Neural progenitor cell (in vitro differentiated cells): ENCODE results near the gene MAP2K1. TPM values are rescaled to one million over a fixed set of nuclear protein-coding genes. Genes with fewer than 3 reads are reported as not detected.

Experiments used
- DNase-seq: peaks from one replicate; pipeline ENCODE4 v3.0.0-alpha.2; 2016; ENCODE audit warnings: low spot score
- H2AFZ ChIP-seq: fragments of 200-600 bp; sonication (generic); replicated peaks from 2 replicates; pipeline ENCODE4 v1.6.1; 2016; ENCODE audit warnings: antibody characterized with exemption
- H3F3A ChIP-seq: fragments of 200-600 bp; sonication (generic); 2 replicates; pipeline ENCODE4 v1.6.1; 2016; ENCODE audit warnings: antibody characterized with exemption, low read depth
- H3K27ac ChIP-seq: fragments of 200-600 bp; sonication (generic); 2 replicates; pipeline ENCODE4 v1.5.1; 2016; ENCODE audit warnings: mild to moderate bottlenecking
- H3K27me3 ChIP-seq: fragments of 200-600 bp; sonication (generic); 2 replicates; pipeline ENCODE4 v1.6.1; 2016; ENCODE audit warnings: mild to moderate bottlenecking, moderate library complexity
- H3K36me3 ChIP-seq: fragments of 200-600 bp; sonication (generic); 2 replicates; pipeline ENCODE4 v1.5.1; 2016
- H3K4me1 ChIP-seq: fragments of 200-600 bp; sonication (generic); 2 replicates; pipeline ENCODE4 v1.6.1; 2016; ENCODE audit warnings: mixed run types
- H3K4me2 ChIP-seq: fragments of 200-600 bp; sonication (generic); 2 replicates; pipeline ENCODE4 v1.6.1; 2016
- H3K4me3 ChIP-seq: fragments of 200-600 bp; sonication (generic); 2 replicates; pipeline ENCODE4 v1.5.1; 2016
- H3K79me2 ChIP-seq: fragments of 200-600 bp; sonication (generic); 2 replicates; pipeline ENCODE4 v1.6.1; 2016; ENCODE audit warnings: low read depth
- H3K9ac ChIP-seq: fragments of 200-600 bp; sonication (generic); 2 replicates; pipeline ENCODE4 v1.6.1; 2016
- H3K9me3 ChIP-seq: fragments of 200-600 bp; sonication (generic); 2 replicates; pipeline ENCODE4 v1.5.1; 2016; ENCODE audit warnings: low read depth
- H4K20me1 ChIP-seq: fragments of 200-600 bp; sonication (generic); 2 replicates; pipeline ENCODE4 v1.6.1; 2016; ENCODE audit warnings: low read depth
- H3K27ac Mint-ChIP-seq: 3 replicates; pipeline ENCODE4 v1.8.0; 2021; ENCODE audit warnings: mixed read lengths
- H3K27me3 Mint-ChIP-seq: 2 replicates; pipeline ENCODE4 v1.8.0; 2022; ENCODE audit warnings: low read depth, mild to moderate bottlenecking, inconsistent platforms, moderate library complexity, mixed read lengths; ENCODE audit not compliant: insufficient read depth
- H3K36me3 Mint-ChIP-seq: 3 replicates; pipeline ENCODE4 v1.8.0; 2021; ENCODE audit warnings: mixed read lengths
- H3K4me1 Mint-ChIP-seq: 3 replicates; pipeline ENCODE4 v1.8.0; 2021; ENCODE audit warnings: mixed read lengths
- H3K4me3 Mint-ChIP-seq: 3 replicates; pipeline ENCODE4 v1.8.0; 2021; ENCODE audit warnings: mild to moderate bottlenecking, moderate library complexity, mixed read lengths
- H3K9me3 Mint-ChIP-seq: 3 replicates; pipeline ENCODE4 v1.8.0; 2020; ENCODE audit warnings: mixed read lengths
- CTCF ChIP-seq: fragments of 200-600 bp; sonication (generic); IDR thresholded peaks from 2 replicates; pipeline ENCODE4 v1.5.1; 2017; ENCODE audit warnings: antibody characterized with exemption, mild to moderate bottlenecking
- EZH2 ChIP-seq: fragments of 200-600 bp; sonication (generic); IDR thresholded peaks from 2 replicates; pipeline ENCODE4 v1.6.1; 2017; ENCODE audit warnings: antibody characterized with exemption, mild to moderate bottlenecking, moderate library complexity
- EZH2phosphoT487 ChIP-seq: fragments of 200-600 bp; sonication (generic); IDR thresholded peaks from 2 replicates; pipeline ENCODE4 v1.6.1; 2017; ENCODE audit warnings: antibody characterized with exemption
- total RNA-seq: library from RNA; depleted of rRNA; stranded (reverse); fragments of >200 nt; gene quantifications from 2 replicates; pipeline ENCODE4 v1.2.3, GENCODE V29; 2015; ENCODE audit warnings: low replicate concordance

MAP2K1 gene
- total RNA-seq, 1 donor from 2014 or later = 55.2 TPM

GRCh38 chr15:66476535-66476934 is 89.8 kb downstream of the MAP2K1 start:
- Histone ChIP-seq H3K79me2 (peaks cover 10% of the 10 kb centered on the region), H3K4me1 (peaks cover 35% of the 10 kb centered on the region), H3F3A (peaks cover 13% of the 10 kb centered on the region), H4K20me1 (peaks cover 33% of the 10 kb centered on the region), H3K27ac (no peak overlapping the region), H2AFZ (no peak overlapping the region), H3K9ac (peak overlapping the region; percentile 32), H3K27me3 (no peaks in the 10 kb centered on the region), H3K9me3 (no peaks in the 10 kb centered on the region), H3K4me3 (no peak overlapping the region), H3K36me3 (no peaks in the 10 kb centered on the region), H3K4me2 (no peak overlapping the region)
- Mint-ChIP-seq H3K4me1 (peaks cover 24% of the 10 kb centered on the region), H3K27ac (peak overlapping the region; percentile 12), H3K4me3 (no peak overlapping the region), H3K36me3 (peaks cover 6% of the 10 kb centered on the region), H3K9me3 (no peaks in the 10 kb centered on the region), H3K27me3 (peaks cover 5% of the 10 kb centered on the region)
- TF ChIP-seq EZH2phosphoT487 (no peak), EZH2 (no peak), CTCF (no peak)
- DNase-seq = no peak

GRCh38 chr15:66477011-66477410 is 90.3 kb downstream of the MAP2K1 start:
- H3K36me3 Mint-ChIP-seq = peaks cover 10% of the 10 kb centered on the region
- peaks cover 10% of the 10 kb centered on the region for H3K79me2 ChIP-seq
- peaks cover 5% of the 10 kb centered on the region for H3K27me3 Mint-ChIP-seq
- no peak for DNase-seq
- H3F3A ChIP-seq = peaks cover 13% of the 10 kb centered on the region
- H4K20me1 ChIP-seq = peaks cover 33% of the 10 kb centered on the region
- H3K9me3 ChIP-seq = no peaks in the 10 kb centered on the region
- H2AFZ ChIP-seq = no peak overlapping the region
- peaks cover 35% of the 10 kb centered on the region for H3K4me1 ChIP-seq
- H3K27me3 ChIP-seq = no peaks in the 10 kb centered on the region
- no peak overlapping the region for H3K4me3 Mint-ChIP-seq
- no peak overlapping the region for H3K4me2 ChIP-seq
- TF ChIP-seq CTCF (no peak), EZH2 (no peak), EZH2phosphoT487 (no peak)
- H3K4me3 ChIP-seq = no peak overlapping the region
- no peak overlapping the region for H3K27ac ChIP-seq
- H3K9me3 Mint-ChIP-seq = no peaks in the 10 kb centered on the region
- peak overlapping the region; percentile 25 for H3K27ac Mint-ChIP-seq
- H3K9ac ChIP-seq = no peak overlapping the region
- H3K4me1 Mint-ChIP-seq = peaks cover 24% of the 10 kb centered on the region
- no peaks in the 10 kb centered on the region for H3K36me3 ChIP-seq

GRCh38 chr15:66480267-66480666 is 93.6 kb downstream of the MAP2K1 start:
- Histone ChIP-seq H3K27me3 (no peaks in the 10 kb centered on the region), H3K4me2 (no peak overlapping the region), H4K20me1 (peaks cover 17% of the 10 kb centered on the region), H3K4me3 (no peak overlapping the region), H3F3A (no peaks in the 10 kb centered on the region), H3K4me1 (peaks cover 11% of the 10 kb centered on the region), H3K36me3 (no peaks in the 10 kb centered on the region), H3K9ac (no peak overlapping the region), H3K9me3 (no peaks in the 10 kb centered on the region), H3K27ac (no peak overlapping the region), H2AFZ (no peak overlapping the region), H3K79me2 (peaks cover 6% of the 10 kb centered on the region)
- Mint-ChIP-seq H3K36me3 (peaks cover 18% of the 10 kb centered on the region), H3K4me1 (peaks cover 2% of the 10 kb centered on the region), H3K4me3 (no peak overlapping the region), H3K9me3 (no peaks in the 10 kb centered on the region), H3K27me3 (peaks cover 5% of the 10 kb centered on the region), H3K27ac (no peak overlapping the region)
- TF ChIP-seq EZH2 = no peak
- no peak for TF ChIP-seq CTCF
- TF ChIP-seq EZH2phosphoT487 = no peak
- DNase-seq = no peak
